ENCODE results near the gene DYSF.

The DYSF gene

GRCh38 chr2:71505086-71505769, 51.9 kb downstream of the DYSF start:
- 100% methylated on average over 2 of the region's 9 CpGs for WGBS (ENCODE audit: insufficient coverage)
- Histone ChIP-seq H3K27me3 (replicated peaks in 2 of 5; ENCODE audit: control insufficient read depth in 4 of 5, insufficient read depth in 5 of 5, low read length in 4 of 5) (peaks cover 0 to 2% (median 0%) of the 10 kb centered on the region in 5 experiments), H3K4me3 (ENCODE audit: control insufficient read depth in 1 of 7, extremely low read depth in 1 of 7, insufficient read depth in 4 of 7, low read depth in 2 of 7, low read length in 6 of 7) (no peak overlapping the region), H3K4me1 (ENCODE audit: control extremely low read depth in 1 of 4, control insufficient read depth in 4 of 4, insufficient read depth in 4 of 4, low read length in 3 of 4) (peaks cover 0 to 4% (median 0%) of the 10 kb centered on the region in 4 experiments), H3K36me3 (ENCODE audit: control insufficient read depth in 4 of 4, insufficient read depth in 4 of 4, low read length in 3 of 4) (no peaks in the 10 kb centered on the region), H3K9me3 (ENCODE audit: control extremely low read depth in 1 of 5, control insufficient read depth in 4 of 5, insufficient read depth in 2 of 5, low read depth in 1 of 5, low read length in 4 of 5) (no peaks in the 10 kb centered on the region), H3K27ac (ENCODE audit: insufficient read depth in 1 of 2, low read depth in 1 of 2, low read length in 2 of 2, poor library complexity in 1 of 2, severe bottlenecking in 2 of 2) (no peak overlapping the region)
- peak in 1 of 3 donors; percentile 4 for DNase-seq
- CTCF ChIA-PET = interaction anchor here (0.9 to 6.9 kb wide), 3 partner anchors 9 to 206 kb away, joined by 3 to 71 read pairs (median 3); no protein-coding TSS in a partner anchor
- POLR2A ChIA-PET = no interaction called here

- Histone ChIP-seq H3K9me3 (ENCODE audit: control extremely low read depth in 1 of 5, control insufficient read depth in 4 of 5, insufficient read depth in 2 of 5, low read depth in 1 of 5, low read length in 4 of 5) (no peaks in the 10 kb centered on the region), H3K4me1 (ENCODE audit: control extremely low read depth in 1 of 4, control insufficient read depth in 4 of 4, insufficient read depth in 4 of 4, low read length in 3 of 4) (no peaks in the 10 kb centered on the region), H3K4me3 (ENCODE audit: control insufficient read depth in 1 of 7, extremely low read depth in 1 of 7, insufficient read depth in 4 of 7, low read depth in 2 of 7, low read length in 6 of 7) (no peak overlapping the region), H3K27ac (ENCODE audit: insufficient read depth in 1 of 2, low read depth in 1 of 2, low read length in 2 of 2, poor library complexity in 1 of 2, severe bottlenecking in 2 of 2) (no peak overlapping the region), H3K36me3 (ENCODE audit: control insufficient read depth in 4 of 4, insufficient read depth in 4 of 4, low read length in 3 of 4) (no peaks in the 10 kb centered on the region), H3K27me3 (replicated peaks in 2 of 5; ENCODE audit: control insufficient read depth in 4 of 5, insufficient read depth in 5 of 5, low read length in 4 of 5) (peaks cover 0 to 1% (median 0%) of the 10 kb centered on the region in 5 experiments)
- ChIA-PET CTCF (interaction anchor here (1.0 to 6.9 kb wide), 3 partner anchors 24 to 207 kb away, joined by 3 to 71 read pairs (median 3); no protein-coding TSS in a partner anchor), POLR2A (no interaction called here)
- DNase-seq = no peak
- WGBS (ENCODE audit: insufficient coverage) = 96% methylated on average over 6 of the region's 8 CpGs
Observed at GRCh38 chr2:71505770-71506140, 52.4 kb downstream of the DYSF start.

- no peaks in the 10 kb centered on the region for H3K9me3 ChIP-seq (ENCODE audit: control extremely low read depth in 1 of 5, control insufficient read depth in 4 of 5, insufficient read depth in 2 of 5, low read depth in 1 of 5, low read length in 4 of 5)
- ChIA-PET POLR2A (no interaction called here), CTCF (interaction anchor here (1.0 to 6.9 kb wide), 3 partner anchors 8 to 207 kb away, joined by 3 to 71 read pairs (median 3); no protein-coding TSS in a partner anchor)
- DNase-seq = no peak
- H3K4me3 ChIP-seq (ENCODE audit: control insufficient read depth in 1 of 7, extremely low read depth in 1 of 7, insufficient read depth in 4 of 7, low read depth in 2 of 7, low read length in 6 of 7) = no peak overlapping the region
- H3K36me3 ChIP-seq (ENCODE audit: control insufficient read depth in 4 of 4, insufficient read depth in 4 of 4, low read length in 3 of 4) = no peaks in the 10 kb centered on the region
- no peaks in the 10 kb centered on the region for H3K27me3 ChIP-seq (replicated peaks in 2 of 5; ENCODE audit: control insufficient read depth in 4 of 5, insufficient read depth in 5 of 5, low read length in 4 of 5)
- no peaks in the 10 kb centered on the region for H3K4me1 ChIP-seq (ENCODE audit: control extremely low read depth in 1 of 4, control insufficient read depth in 4 of 4, insufficient read depth in 4 of 4, low read length in 3 of 4)
- 89% methylated on average over 20 of the region's 20 CpGs for WGBS (ENCODE audit: insufficient coverage)
- no peak overlapping the region for H3K27ac ChIP-seq (ENCODE audit: insufficient read depth in 1 of 2, low read depth in 1 of 2, low read length in 2 of 2, poor library complexity in 1 of 2, severe bottlenecking in 2 of 2)
Observed at GRCh38 chr2:71506222-71507153, 53.1 kb downstream of the DYSF start.

- H3K27me3 ChIP-seq (replicated peaks in 2 of 5; ENCODE audit: control insufficient read depth in 4 of 5, insufficient read depth in 5 of 5, low read length in 4 of 5) = no peaks in the 10 kb centered on the region
- no peak for DNase-seq
- CTCF ChIA-PET = interaction anchor here (1.2 to 6.9 kb wide), 2 partner anchors 9 to 208 kb away, joined by 3 to 71 read pairs; no protein-coding TSS in a partner anchor
- WGBS (ENCODE audit: insufficient coverage) = 100% methylated on average over 4 of the region's 8 CpGs
- H3K9me3 ChIP-seq (ENCODE audit: control extremely low read depth in 1 of 5, control insufficient read depth in 4 of 5, insufficient read depth in 2 of 5, low read depth in 1 of 5, low read length in 4 of 5) = no peaks in the 10 kb centered on the region
- H3K36me3 ChIP-seq (ENCODE audit: control insufficient read depth in 4 of 4, insufficient read depth in 4 of 4, low read length in 3 of 4) = no peaks in the 10 kb centered on the region
- POLR2A ChIA-PET = no interaction called here
- no peak overlapping the region for H3K4me3 ChIP-seq (ENCODE audit: control insufficient read depth in 1 of 7, extremely low read depth in 1 of 7, insufficient read depth in 4 of 7, low read depth in 2 of 7, low read length in 6 of 7)
- H3K4me1 ChIP-seq (ENCODE audit: control extremely low read depth in 1 of 4, control insufficient read depth in 4 of 4, insufficient read depth in 4 of 4, low read length in 3 of 4) = no peaks in the 10 kb centered on the region
- H3K27ac ChIP-seq (ENCODE audit: insufficient read depth in 1 of 2, low read depth in 1 of 2, low read length in 2 of 2, poor library complexity in 1 of 2, severe bottlenecking in 2 of 2) = no peak overlapping the region
Observed at GRCh38 chr2:71507476-71507875, 54.1 kb downstream of the DYSF start.

GRCh38 chr2:71510196-71510807, 56.9 kb downstream of the DYSF start:
- Histone ChIP-seq H3K36me3 (ENCODE audit: control insufficient read depth in 4 of 4, insufficient read depth in 4 of 4, low read length in 3 of 4) (no peaks in the 10 kb centered on the region), H3K4me1 (ENCODE audit: control extremely low read depth in 1 of 4, control insufficient read depth in 4 of 4, insufficient read depth in 4 of 4, low read length in 3 of 4) (no peaks in the 10 kb centered on the region), H3K4me3 (ENCODE audit: control insufficient read depth in 1 of 7, extremely low read depth in 1 of 7, insufficient read depth in 4 of 7, low read depth in 2 of 7, low read length in 6 of 7) (no peak overlapping the region), H3K27me3 (replicated peaks in 2 of 5; ENCODE audit: control insufficient read depth in 4 of 5, insufficient read depth in 5 of 5, low read length in 4 of 5) (peaks cover 0 to 3% (median 0%) of the 10 kb centered on the region in 5 experiments), H3K9me3 (ENCODE audit: control extremely low read depth in 1 of 5, control insufficient read depth in 4 of 5, insufficient read depth in 2 of 5, low read depth in 1 of 5, low read length in 4 of 5) (no peaks in the 10 kb centered on the region), H3K27ac (ENCODE audit: insufficient read depth in 1 of 2, low read depth in 1 of 2, low read length in 2 of 2, poor library complexity in 1 of 2, severe bottlenecking in 2 of 2) (no peak overlapping the region)
- peak; percentile 55 to 75 (median 69) for DNase-seq
- WGBS (ENCODE audit: insufficient coverage) = 40% methylated on average over 1 of the region's 6 CpGs
- ChIA-PET POLR2A (interaction anchor here (1.2 kb wide), 1 partner anchor 211 kb away, joined by 3 read pairs; no protein-coding TSS in a partner anchor), CTCF (interaction anchor here (0.6 to 6.9 kb wide), 18 partner anchors 12 to 1190 kb away, joined by 3 to 71 read pairs (median 4); no protein-coding TSS in a partner anchor)

- no peak overlapping the region for H3K4me3 ChIP-seq (ENCODE audit: control insufficient read depth in 1 of 7, extremely low read depth in 1 of 7, insufficient read depth in 4 of 7, low read depth in 2 of 7, low read length in 6 of 7)
- no peaks in the 10 kb centered on the region for H3K36me3 ChIP-seq (ENCODE audit: control insufficient read depth in 4 of 4, insufficient read depth in 4 of 4, low read length in 3 of 4)
- WGBS (ENCODE audit: insufficient coverage) = 100% methylated on average over 5 of the region's 9 CpGs
- H3K9me3 ChIP-seq (ENCODE audit: control extremely low read depth in 1 of 5, control insufficient read depth in 4 of 5, insufficient read depth in 2 of 5, low read depth in 1 of 5, low read length in 4 of 5) = no peaks in the 10 kb centered on the region
- peaks cover 0 to 3% (median 0%) of the 10 kb centered on the region in 5 experiments for H3K27me3 ChIP-seq (replicated peaks in 2 of 5; ENCODE audit: control insufficient read depth in 4 of 5, insufficient read depth in 5 of 5, low read length in 4 of 5)
- no peak overlapping the region for H3K27ac ChIP-seq (ENCODE audit: insufficient read depth in 1 of 2, low read depth in 1 of 2, low read length in 2 of 2, poor library complexity in 1 of 2, severe bottlenecking in 2 of 2)
- ChIA-PET CTCF (interaction anchor here (0.7 to 6.9 kb wide), 16 partner anchors 11 to 642 kb away, joined by 3 to 71 read pairs (median 5); no protein-coding TSS in a partner anchor), POLR2A (no interaction called here)
- no peak for DNase-seq
- no peaks in the 10 kb centered on the region for H3K4me1 ChIP-seq (ENCODE audit: control extremely low read depth in 1 of 4, control insufficient read depth in 4 of 4, insufficient read depth in 4 of 4, low read length in 3 of 4)
Observed at GRCh38 chr2:71510938-71511337, 57.6 kb downstream of the DYSF start.

Data from common myeloid progenitor, CD34-positive (primary cell).